ENCODE data around the gene MAP3K10. TPM values are rescaled to one million over a fixed set of nuclear protein-coding genes. Genes with fewer than 3 reads are reported as not detected.
"Not testable (repeated sequence)": the region's sequence is repeated elsewhere in the genome, so short reads cannot be mapped to it uniquely, and the experiment has no call there.

Gene MAP3K10
- total RNA-seq, 1 experiment from 2014 or later: 26.9 TPM

DNA sequence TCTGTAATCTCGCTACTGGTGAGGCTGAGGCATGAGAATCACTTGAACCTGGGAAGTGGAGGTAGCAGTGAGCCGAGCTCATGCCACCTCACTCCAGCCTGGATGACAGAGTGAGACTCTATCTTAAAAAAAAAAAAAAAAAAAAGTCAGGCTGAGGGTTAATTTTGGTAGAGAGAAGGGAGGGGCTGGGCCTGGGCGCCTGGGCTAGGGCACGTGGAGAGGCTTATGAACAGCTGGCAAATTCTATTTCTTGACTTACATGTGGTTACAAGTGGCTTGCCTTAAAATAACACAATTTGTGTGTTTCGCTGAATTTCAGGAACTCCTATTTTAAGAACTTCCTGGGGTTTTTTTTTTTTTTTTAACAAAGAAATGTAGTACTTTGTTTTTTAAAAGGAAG lies 47.6 kb upstream of the MAP3K10 start:
- Histone ChIP-seq H3K27ac (no peak overlapping the region), H3F3A (ENCODE audit: insufficient read depth, low read depth) (no peaks in the 10 kb centered on the region), H4K20me1 (ENCODE audit: insufficient read depth) (no peaks in the 10 kb centered on the region), H3K4me1 (replicated peaks; ENCODE audit: insufficient read depth) (peaks cover 4% of the 10 kb centered on the region; the same call in 1 of the 2 replicates), H3K9me2 (ENCODE audit: insufficient read depth) (no peaks in the 10 kb centered on the region), H3K9me3 (ENCODE audit: insufficient read depth, low read depth) (no peaks in the 10 kb centered on the region), H3K4me2 (no peak overlapping the region), H3K36me3 (ENCODE audit: low read depth) (no peaks in the 10 kb centered on the region), H3K79me2 (ENCODE audit: low read depth) (no peaks in the 10 kb centered on the region), H3K27me3 (ENCODE audit: insufficient read depth, low read depth) (no peaks in the 10 kb centered on the region), H3K4me3 (no peak overlapping the region), H2AFZ (no peak overlapping the region)
- TF ChIP-seq, protein P1, sequence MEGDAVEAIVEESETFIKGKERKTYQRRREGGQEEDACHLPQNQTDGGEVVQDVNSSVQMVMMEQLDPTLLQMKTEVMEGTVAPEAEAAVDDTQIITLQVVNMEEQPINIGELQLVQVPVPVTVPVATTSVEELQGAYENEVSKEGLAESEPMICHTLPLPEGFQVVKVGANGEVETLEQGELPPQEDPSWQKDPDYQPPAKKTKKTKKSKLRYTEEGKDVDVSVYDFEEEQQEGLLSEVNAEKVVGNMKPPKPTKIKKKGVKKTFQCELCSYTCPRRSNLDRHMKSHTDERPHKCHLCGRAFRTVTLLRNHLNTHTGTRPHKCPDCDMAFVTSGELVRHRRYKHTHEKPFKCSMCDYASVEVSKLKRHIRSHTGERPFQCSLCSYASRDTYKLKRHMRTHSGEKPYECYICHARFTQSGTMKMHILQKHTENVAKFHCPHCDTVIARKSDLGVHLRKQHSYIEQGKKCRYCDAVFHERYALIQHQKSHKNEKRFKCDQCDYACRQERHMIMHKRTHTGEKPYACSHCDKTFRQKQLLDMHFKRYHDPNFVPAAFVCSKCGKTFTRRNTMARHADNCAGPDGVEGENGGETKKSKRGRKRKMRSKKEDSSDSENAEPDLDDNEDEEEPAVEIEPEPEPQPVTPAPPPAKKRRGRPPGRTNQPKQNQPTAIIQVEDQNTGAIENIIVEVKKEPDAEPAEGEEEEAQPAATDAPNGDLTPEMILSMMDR (conservative IDR thresholded peaks at IDR 0.05): no peak
- TF ChIP-seq EZH2 (IDR thresholded peaks at IDR 0.05; ENCODE audit: low read depth): no peak
- no TSS peak for BruUV-seq (replicated peaks)
- POLR2A ChIA-PET (ENCODE audit: unreplicated experiment): no interaction called here
- DNase-seq: no peak
- intact Hi-C loops (cut with micrococcal nuclease; ENCODE audit: unreplicated experiment): loop anchor here (5.0 to 10.0 kb wide), 5 partner anchors 161 to 1711 kb away; no protein-coding TSS in a partner anchor
- CTCF ChIA-PET: interaction anchor here (0.6 kb wide), 1 partner anchor 77 kb away, joined by 14 read pairs; no protein-coding TSS in a partner anchor

DNA sequence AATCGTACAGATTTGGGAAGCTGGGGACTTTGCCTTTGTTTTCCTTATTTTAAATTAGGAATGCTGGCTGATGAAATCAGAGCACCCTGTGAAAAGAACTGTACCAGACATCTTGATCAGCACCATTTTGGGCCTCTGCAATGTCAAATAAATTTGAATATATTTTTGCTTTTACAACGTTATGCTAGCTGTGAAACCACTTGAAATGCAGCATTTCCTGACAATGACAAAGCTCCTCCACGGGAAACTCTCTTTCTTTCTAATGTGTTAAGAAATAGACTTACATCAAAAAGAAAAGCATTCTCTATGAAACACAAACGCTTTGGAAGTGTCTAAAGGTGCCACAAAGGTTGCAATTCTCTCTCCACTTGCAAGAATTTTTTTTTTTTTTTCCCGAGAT lies 47.1 kb upstream of the MAP3K10 start:
- intact Hi-C loops (cut with micrococcal nuclease; ENCODE audit: unreplicated experiment): loop anchor here (5.0 to 10.0 kb wide), 5 partner anchors 161 to 1711 kb away; no protein-coding TSS in a partner anchor
- ChIA-PET POLR2A (ENCODE audit: unreplicated experiment) (interaction anchor here (0.7 kb wide), 1 partner anchor 921 kb away, joined by 3 read pairs; no protein-coding TSS in a partner anchor), CTCF (no interaction called here)
- TF ChIP-seq, protein P1 (conservative IDR thresholded peaks at IDR 0.05): no peak
- TF ChIP-seq EZH2 (IDR thresholded peaks at IDR 0.05; ENCODE audit: low read depth): no peak
- H4K20me1 ChIP-seq (ENCODE audit: insufficient read depth): no peaks in the 10 kb centered on the region
- no peak overlapping the region for H3K4me2 ChIP-seq
- no peaks in the 10 kb centered on the region for H3K79me2 ChIP-seq (ENCODE audit: low read depth)
- H2AFZ ChIP-seq: no peak overlapping the region
- no peak overlapping the region for H3K27ac ChIP-seq
- H3K27me3 ChIP-seq (ENCODE audit: insufficient read depth, low read depth): no peaks in the 10 kb centered on the region
- no peaks in the 10 kb centered on the region for H3K9me3 ChIP-seq (ENCODE audit: insufficient read depth, low read depth)
- no peak overlapping the region for H3K4me3 ChIP-seq
- peaks cover 4% of the 10 kb centered on the region; the same call in 1 of the 2 replicates for H3K4me1 ChIP-seq (replicated peaks; ENCODE audit: insufficient read depth)
- no peaks in the 10 kb centered on the region for H3F3A ChIP-seq (ENCODE audit: insufficient read depth, low read depth)
- H3K9me2 ChIP-seq (ENCODE audit: insufficient read depth): no peaks in the 10 kb centered on the region
- DNase-seq: no peak
- H3K36me3 ChIP-seq (ENCODE audit: low read depth): no peaks in the 10 kb centered on the region
- BruUV-seq (replicated peaks): no TSS peak

DNA sequence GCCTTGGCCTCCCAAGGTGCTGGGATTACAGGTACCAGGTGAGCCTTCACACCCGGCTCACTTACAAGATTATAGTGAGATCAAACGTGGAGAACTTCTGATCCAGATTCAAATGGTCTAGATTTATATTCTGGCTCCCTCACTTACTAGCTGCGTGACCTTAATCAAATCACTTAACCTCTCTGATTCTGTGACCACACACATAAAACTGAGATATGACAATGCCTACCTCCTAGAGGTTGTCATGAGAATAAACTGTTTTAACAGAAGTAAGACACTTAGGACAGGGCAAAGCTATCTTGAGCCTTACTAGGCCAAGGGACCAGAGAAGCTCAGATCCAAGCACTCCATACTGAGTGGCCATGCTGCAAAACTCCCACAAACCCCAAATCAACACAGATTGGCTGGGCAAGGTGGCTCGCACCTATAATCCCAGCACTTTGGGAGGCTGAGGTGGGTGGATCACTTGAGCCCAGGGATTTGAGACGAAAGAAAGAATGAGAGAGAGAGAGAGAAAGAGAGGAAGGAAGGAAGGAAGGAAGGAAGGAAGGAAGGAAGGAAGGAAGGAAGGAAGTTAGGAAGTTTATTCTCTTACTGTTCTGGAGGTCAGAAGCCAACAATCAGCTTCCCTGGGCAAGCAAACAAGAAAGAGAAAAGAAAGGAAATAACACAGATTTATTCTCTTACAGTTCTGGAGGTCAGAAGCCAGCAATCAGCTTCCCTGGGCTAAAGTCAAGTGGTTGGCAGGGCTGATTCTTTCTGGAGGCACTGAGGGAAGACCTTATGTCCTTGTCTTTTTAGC lies 46.1 kb upstream of the MAP3K10 start:
- DNase-seq: no peak
- CTCF ChIA-PET: no interaction called here

DNA sequence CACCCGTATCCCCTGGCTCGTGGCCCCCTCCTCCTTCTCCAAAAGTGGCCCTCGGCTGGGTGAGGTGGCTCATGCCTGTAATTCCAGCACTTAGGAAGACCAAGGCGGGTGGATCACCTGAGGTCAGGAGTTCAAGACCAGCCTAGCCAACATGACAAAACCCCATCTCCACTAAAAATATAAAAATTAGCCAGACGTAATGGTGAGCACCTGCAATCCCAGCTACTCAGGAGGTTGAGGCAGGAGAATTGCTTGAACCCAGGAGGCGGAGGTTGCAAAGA lies 45.5 kb upstream of the MAP3K10 start:
- H3K27ac ChIP-seq; H3K36me3 ChIP-seq (ENCODE audit: low read depth); H3K79me2 ChIP-seq (ENCODE audit: low read depth); CTCF ChIA-PET; H3K9me3 ChIP-seq (ENCODE audit: insufficient read depth, low read depth); H2AFZ ChIP-seq; H4K20me1 ChIP-seq (ENCODE audit: insufficient read depth); POLR2A ChIA-PET (ENCODE audit: unreplicated experiment); BruUV-seq (replicated peaks); H3K27me3 ChIP-seq (ENCODE audit: insufficient read depth, low read depth); DNase-seq; H3K4me1 ChIP-seq (replicated peaks; ENCODE audit: insufficient read depth); H3K4me2 ChIP-seq; H3F3A ChIP-seq (ENCODE audit: insufficient read depth, low read depth); H3K4me3 ChIP-seq; H3K9me2 ChIP-seq (ENCODE audit: insufficient read depth): not testable (repeated sequence)
- intact Hi-C loops (cut with micrococcal nuclease; ENCODE audit: unreplicated experiment): loop anchor here (2.0 to 10.0 kb wide), 5 partner anchors 71 to 1709 kb away; no protein-coding TSS in a partner anchor

More for the DNA sequence above, 46.1 kb upstream of the MAP3K10 start:
- Histone ChIP-seq H3K9me3 (ENCODE audit: insufficient read depth, low read depth) (no peaks in the 10 kb centered on the region), H3K4me1 (replicated peaks; ENCODE audit: insufficient read depth) (peaks cover 4% of the 10 kb centered on the region; the same call in 1 of the 2 replicates), H3K9me2 (ENCODE audit: insufficient read depth) (no peaks in the 10 kb centered on the region), H3K79me2 (ENCODE audit: low read depth) (no peaks in the 10 kb centered on the region), H4K20me1 (ENCODE audit: insufficient read depth) (no peaks in the 10 kb centered on the region), H3K27ac (no peak overlapping the region), H3F3A (ENCODE audit: insufficient read depth, low read depth) (no peaks in the 10 kb centered on the region), H3K4me3 (no peak overlapping the region), H2AFZ (no peak overlapping the region), H3K36me3 (ENCODE audit: low read depth) (no peaks in the 10 kb centered on the region), H3K27me3 (ENCODE audit: insufficient read depth, low read depth) (no peaks in the 10 kb centered on the region), H3K4me2 (no peak overlapping the region)
- BruUV-seq (replicated peaks): no TSS peak
- TF ChIP-seq EZH2 (IDR thresholded peaks at IDR 0.05; ENCODE audit: low read depth): no peak
- TF ChIP-seq, protein P1 (conservative IDR thresholded peaks at IDR 0.05): no peak
- POLR2A ChIA-PET (ENCODE audit: unreplicated experiment): no interaction called here
- intact Hi-C loops (cut with micrococcal nuclease; ENCODE audit: unreplicated experiment): loop anchor here (5.0 to 10.0 kb wide), 5 partner anchors 160 to 1710 kb away; no protein-coding TSS in a partner anchor
